ENCODE data around the gene CFAP20DC. TPM values are rescaled to one million over a fixed set of nuclear protein-coding genes. Genes with fewer than 3 reads are reported as not detected.
"Not testable (repeated sequence)": the region's sequence is repeated elsewhere in the genome, so short reads cannot be mapped to it uniquely, and the experiment has no call there.

The CFAP20DC gene
- total and polyA plus RNA-seq, 11 donors = 0.07 to 0.27 (median 0.11) TPM; not detected in 5

DNA sequence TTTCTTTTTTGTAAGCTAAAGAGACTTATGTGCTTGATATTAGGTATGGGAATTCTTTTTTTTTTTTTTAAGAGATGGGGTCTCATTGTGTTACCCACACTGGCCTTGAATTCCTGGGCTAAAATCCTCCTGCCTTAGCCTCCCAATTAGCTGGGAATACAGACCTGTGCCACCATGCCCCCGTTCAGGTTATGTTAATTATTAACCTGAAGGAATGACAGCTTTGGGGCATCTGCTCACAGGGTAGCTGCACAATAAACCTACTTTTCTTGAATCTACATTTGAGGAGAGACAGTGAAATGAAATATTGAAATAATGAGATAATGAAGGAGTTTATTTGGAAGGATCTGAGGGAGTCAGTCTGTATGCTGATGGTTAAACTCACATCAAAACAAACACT, 225.0 kb downstream of the CFAP20DC start:
- H3K27me3 ChIP-seq = no peaks in the 10 kb centered on the region
- H3K27ac ChIP-seq = no peak overlapping the region
- TF ChIP-seq, protein P1, sequence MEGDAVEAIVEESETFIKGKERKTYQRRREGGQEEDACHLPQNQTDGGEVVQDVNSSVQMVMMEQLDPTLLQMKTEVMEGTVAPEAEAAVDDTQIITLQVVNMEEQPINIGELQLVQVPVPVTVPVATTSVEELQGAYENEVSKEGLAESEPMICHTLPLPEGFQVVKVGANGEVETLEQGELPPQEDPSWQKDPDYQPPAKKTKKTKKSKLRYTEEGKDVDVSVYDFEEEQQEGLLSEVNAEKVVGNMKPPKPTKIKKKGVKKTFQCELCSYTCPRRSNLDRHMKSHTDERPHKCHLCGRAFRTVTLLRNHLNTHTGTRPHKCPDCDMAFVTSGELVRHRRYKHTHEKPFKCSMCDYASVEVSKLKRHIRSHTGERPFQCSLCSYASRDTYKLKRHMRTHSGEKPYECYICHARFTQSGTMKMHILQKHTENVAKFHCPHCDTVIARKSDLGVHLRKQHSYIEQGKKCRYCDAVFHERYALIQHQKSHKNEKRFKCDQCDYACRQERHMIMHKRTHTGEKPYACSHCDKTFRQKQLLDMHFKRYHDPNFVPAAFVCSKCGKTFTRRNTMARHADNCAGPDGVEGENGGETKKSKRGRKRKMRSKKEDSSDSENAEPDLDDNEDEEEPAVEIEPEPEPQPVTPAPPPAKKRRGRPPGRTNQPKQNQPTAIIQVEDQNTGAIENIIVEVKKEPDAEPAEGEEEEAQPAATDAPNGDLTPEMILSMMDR (IDR thresholded peaks at IDR 0.05) = no peak
- no peak for TF ChIP-seq POLR2A (IDR thresholded peaks at IDR 0.05)
- DNase-seq (no peak), ATAC-seq (no peak)
- H3K4me3 ChIP-seq = no peak overlapping the region
- H3K36me3 ChIP-seq = no peaks in the 10 kb centered on the region
- no peaks in the 10 kb centered on the region for H3K9me3 ChIP-seq
- intact Hi-C loops (cut with DNase I) = loop anchor here in 5 of 10 donors (2.0 to 10.0 kb wide), 3 partner anchors 228 to 230 kb away; partner anchors contain the start of gene CFAP20DC (in 4 of the 5)
- 86 to 97% (median 92%) methylated on average over 1 of the region's 1 CpG for WGBS, 4 donors
- H3K4me1 ChIP-seq = no peaks in the 10 kb centered on the region

DNA sequence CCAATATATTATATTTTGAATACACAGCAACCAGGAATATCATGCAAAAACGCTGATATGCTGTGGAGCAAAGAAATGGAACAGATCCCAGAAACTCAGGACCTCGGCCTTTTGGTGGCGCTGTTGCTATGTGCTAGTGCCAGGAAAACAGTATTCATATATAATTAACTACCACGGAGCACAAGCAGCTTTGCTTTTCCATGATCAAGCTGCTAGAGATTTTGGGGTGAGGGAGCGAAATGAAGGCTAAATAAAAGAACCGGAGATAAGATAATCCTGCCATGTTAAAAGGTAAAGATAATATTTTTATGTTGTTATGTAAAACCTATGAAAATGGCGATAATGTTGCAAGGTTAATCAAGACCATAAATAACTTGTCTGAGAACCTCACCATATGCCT, 225.5 kb downstream of the CFAP20DC start:
- ATAC-seq (no peak), DNase-seq (peak in 3 of 5 donors; percentile 8 to 27 (median 22))
- Histone ChIP-seq H3K36me3 (no peaks in the 10 kb centered on the region), H3K27me3 (no peaks in the 10 kb centered on the region), H3K4me3 (no peak overlapping the region), H3K4me1 (no peaks in the 10 kb centered on the region), H3K27ac (no peak overlapping the region), H3K9me3 (no peaks in the 10 kb centered on the region)
- intact Hi-C loops (cut with DNase I) = loop anchor here in 4 of 10 donors (2.0 to 10.0 kb wide), 3 partner anchors 228 to 231 kb away; partner anchors contain the start of gene CFAP20DC (in 3 of the 4)
- WGBS, 4 donors = 23 to 29% (median 24%) methylated on average over 7 of the region's 7 CpGs
- TF ChIP-seq, protein P1 (IDR thresholded peaks at IDR 0.05) = peak; percentile 14 to 61 (median 46)
- TF ChIP-seq POLR2A (IDR thresholded peaks at IDR 0.05) = no peak

- WGBS, 4 donors = 90 to 92% (median 91%) methylated on average over 21 to 26 of the region's 26 CpGs
- ATAC-seq; intact Hi-C loops (cut with DNase I): not testable (repeated sequence)
Measured at GRCh38 chr3:58806551-58807244, 243.1 kb downstream of the CFAP20DC start.

DNA sequence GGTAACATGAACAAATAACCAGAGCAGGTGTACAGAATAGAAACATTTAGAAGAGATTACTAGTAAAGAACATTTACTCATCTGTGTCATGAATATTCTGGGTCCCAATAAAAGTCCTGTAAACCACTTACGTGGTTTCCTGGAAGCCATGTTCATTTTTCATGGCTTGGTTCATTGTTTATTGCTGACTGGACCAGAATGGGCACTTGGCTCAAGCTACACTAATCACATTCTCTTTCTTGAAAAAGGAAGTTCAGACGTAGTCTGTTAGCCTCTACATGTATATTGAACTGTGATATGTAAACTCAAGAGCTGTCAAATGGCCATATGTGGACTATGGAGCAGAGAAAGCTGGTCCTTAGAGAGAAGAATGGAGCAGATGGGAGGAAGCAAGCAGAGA, 244.9 kb downstream of the CFAP20DC start:
- Histone ChIP-seq H3K27ac (no peak overlapping the region), H3K9me3 (no peaks in the 10 kb centered on the region), H3K27me3 (no peaks in the 10 kb centered on the region), H3K4me3 (no peak overlapping the region), H3K36me3 (no peaks in the 10 kb centered on the region), H3K4me1 (no peaks in the 10 kb centered on the region)
- DNase-seq (no peak), ATAC-seq (no peak)
- WGBS, 4 donors = 77 to 84% (median 78%) methylated on average over 2 of the region's 2 CpGs
- intact Hi-C loops (cut with DNase I) = no loop called here
- TF ChIP-seq POLR2A (IDR thresholded peaks at IDR 0.05) = no peak
- TF ChIP-seq, protein P1 (IDR thresholded peaks at IDR 0.05) = no peak

More at GRCh38 chr3:58806551-58807244, 243.1 kb downstream of the CFAP20DC start:
- H3K36me3 ChIP-seq, H3K4me3 ChIP-seq, H3K27me3 ChIP-seq, H3K27ac ChIP-seq, DNase-seq, H3K4me1 ChIP-seq, H3K9me3 ChIP-seq: not testable (repeated sequence)
